ENCODE results near the gene LILRB1. TPM values are rescaled to one million over a fixed set of nuclear protein-coding genes. Genes with fewer than 3 reads are reported as not detected.
"Not testable (repeated sequence)": the region's sequence is repeated elsewhere in the genome, so short reads cannot be mapped to it uniquely, and the experiment has no call there.

Gene LILRB1
- total RNA-seq (10 to 100 TPM in 1 of 2 donors, 1 to 10 TPM in 1; 5.1 to 10.6 TPM), polyA plus RNA-seq (1 to 10 TPM; 1.3 to 4.6 TPM)

- not testable (repeated sequence) for H3K9ac ChIP-seq (ENCODE audit: low read depth in 1 of 2, low read length in 2 of 2); H3K27me3 ChIP-seq (ENCODE audit: control insufficient read depth in 4 of 4, insufficient read depth in 4 of 4, low read length in 3 of 4); DNase-seq (ENCODE audit: low spot score); H3K27ac ChIP-seq (ENCODE audit: low read depth in 1 of 2, low read length in 2 of 2); H3K36me3 ChIP-seq (ENCODE audit: control insufficient read depth in 4 of 4, insufficient read depth in 3 of 4, low read depth in 1 of 4, low read length in 3 of 4); H3K4me3 ChIP-seq (ENCODE audit: low read depth in 1 of 3, low read length in 3 of 3); H3K9me3 ChIP-seq (ENCODE audit: control insufficient read depth in 4 of 4, low read length in 3 of 4); H3K4me1 ChIP-seq (ENCODE audit: control insufficient read depth in 4 of 4, insufficient read depth in 4 of 4, low read length in 3 of 4)
- 56% methylated on average over 9 of the region's 9 CpGs for WGBS
Observed at GRCh38 chr19:54630262-54630661, at the start of gene LILRB1. LILRB1 (plus strand) TSS chr19:54630484; CDS start chr19:54631074, 590 bp downstream.

GRCh38 chr19:54586397-54586796 is 43.9 kb upstream of the LILRB1 start:
- Histone ChIP-seq H3K9ac (ENCODE audit: low read depth in 1 of 2, low read length in 2 of 2) (no peak overlapping the region), H3K9me3 (ENCODE audit: control insufficient read depth in 4 of 4, low read length in 3 of 4) (peaks cover 0 to 2% (median under 1%) of the 10 kb centered on the region in 4 donors), H3K4me3 (ENCODE audit: low read depth in 1 of 3, low read length in 3 of 3) (no peak overlapping the region), H3K4me1 (ENCODE audit: control insufficient read depth in 4 of 4, insufficient read depth in 4 of 4, low read length in 3 of 4) (no peaks in the 10 kb centered on the region), H3K36me3 (ENCODE audit: control insufficient read depth in 4 of 4, insufficient read depth in 3 of 4, low read depth in 1 of 4, low read length in 3 of 4) (no peaks in the 10 kb centered on the region), H3K27ac (ENCODE audit: low read depth in 1 of 2, low read length in 2 of 2) (no peak overlapping the region), H3K27me3 (ENCODE audit: control insufficient read depth in 4 of 4, insufficient read depth in 4 of 4, low read length in 3 of 4) (peaks cover 0 to 4% (median 0%) of the 10 kb centered on the region in 4 donors)
- no peak for DNase-seq (ENCODE audit: low spot score)
- TF ChIP-seq RXRA (IDR thresholded peaks at IDR 0.05) (no peak), EGR1 (IDR thresholded peaks at IDR 0.05; ENCODE audit: low read depth in 2 of 2) (no peak), NR2F2 (IDR thresholded peaks at IDR 0.05) (no peak), YY1 (IDR thresholded peaks at IDR 0.05) (no peak), CTCF (IDR thresholded peaks at IDR 0.05; ENCODE audit: low read depth, low read length, missing input control) (no peak), ATF3 (IDR thresholded peaks at IDR 0.05) (no peak), REST (IDR thresholded peaks at IDR 0.05) (no peak), TAF1 (conservative IDR thresholded peaks at IDR 0.05) (no peak), JUND (IDR thresholded peaks at IDR 0.05) (no peak), HNF4A (conservative IDR thresholded peaks at IDR 0.05) (no peak)
- 65% methylated on average over 5 of the region's 5 CpGs for WGBS

GRCh38 chr19:54587026-54587425 is 43.3 kb upstream of the LILRB1 start:
- Histone ChIP-seq H3K9me3 (ENCODE audit: control insufficient read depth in 4 of 4, low read length in 3 of 4) (peaks cover 0 to 2% (median under 1%) of the 10 kb centered on the region in 4 donors), H3K36me3 (ENCODE audit: control insufficient read depth in 4 of 4, insufficient read depth in 3 of 4, low read depth in 1 of 4, low read length in 3 of 4) (no peaks in the 10 kb centered on the region), H3K27me3 (ENCODE audit: control insufficient read depth in 4 of 4, insufficient read depth in 4 of 4, low read length in 3 of 4) (peaks cover 0 to 4% (median 0%) of the 10 kb centered on the region in 4 donors), H3K4me1 (ENCODE audit: control insufficient read depth in 4 of 4, insufficient read depth in 4 of 4, low read length in 3 of 4) (no peaks in the 10 kb centered on the region), H3K27ac (ENCODE audit: low read depth in 1 of 2, low read length in 2 of 2) (no peak overlapping the region), H3K9ac (ENCODE audit: low read depth in 1 of 2, low read length in 2 of 2) (no peak overlapping the region), H3K4me3 (ENCODE audit: low read depth in 1 of 3, low read length in 3 of 3) (no peak overlapping the region)
- no peak for TF ChIP-seq GABPA (IDR thresholded peaks at IDR 0.05 in 1 of 2, conservative IDR thresholded peaks at IDR 0.05 in 1 of 2)
- no peak for TF ChIP-seq MAX (IDR thresholded peaks at IDR 0.05)
- 64% methylated on average over 7 of the region's 7 CpGs for WGBS
- no peak for DNase-seq (ENCODE audit: low spot score)

GRCh38 chr19:54593445-54593844 is 36.8 kb upstream of the LILRB1 start, which contains the start of gene LILRA1:
LILRA1 (plus strand) TSS chr19:54593632; CDS start chr19:54594245, 613 bp downstream.
- H3K4me3 ChIP-seq (ENCODE audit: low read depth in 1 of 3, low read length in 3 of 3); H3K4me1 ChIP-seq (ENCODE audit: control insufficient read depth in 4 of 4, insufficient read depth in 4 of 4, low read length in 3 of 4); H3K9ac ChIP-seq (ENCODE audit: low read depth in 1 of 2, low read length in 2 of 2); H3K9me3 ChIP-seq (ENCODE audit: control insufficient read depth in 4 of 4, low read length in 3 of 4); H3K36me3 ChIP-seq (ENCODE audit: control insufficient read depth in 4 of 4, insufficient read depth in 3 of 4, low read depth in 1 of 4, low read length in 3 of 4); H3K27ac ChIP-seq (ENCODE audit: low read depth in 1 of 2, low read length in 2 of 2); DNase-seq (ENCODE audit: low spot score); H3K27me3 ChIP-seq (ENCODE audit: control insufficient read depth in 4 of 4, insufficient read depth in 4 of 4, low read length in 3 of 4): not testable (repeated sequence)
- WGBS: 56% methylated on average over 6 of the region's 6 CpGs

GRCh38 chr19:54593931-54594626 is 36.2 kb upstream of the LILRB1 start:
- not testable (repeated sequence) for DNase-seq (ENCODE audit: low spot score); H3K36me3 ChIP-seq (ENCODE audit: control insufficient read depth in 4 of 4, insufficient read depth in 3 of 4, low read depth in 1 of 4, low read length in 3 of 4); H3K27me3 ChIP-seq (ENCODE audit: control insufficient read depth in 4 of 4, insufficient read depth in 4 of 4, low read length in 3 of 4); H3K27ac ChIP-seq (ENCODE audit: low read depth in 1 of 2, low read length in 2 of 2); H3K4me1 ChIP-seq (ENCODE audit: control insufficient read depth in 4 of 4, insufficient read depth in 4 of 4, low read length in 3 of 4); H3K9me3 ChIP-seq (ENCODE audit: control insufficient read depth in 4 of 4, low read length in 3 of 4); H3K9ac ChIP-seq (ENCODE audit: low read depth in 1 of 2, low read length in 2 of 2); H3K4me3 ChIP-seq (ENCODE audit: low read depth in 1 of 3, low read length in 3 of 3)
- WGBS: 62% methylated on average over 9 of the region's 9 CpGs

Measured in liver (tissue), 9 donors.